Activated CD4-positive, alpha-beta memory T cell treated with anti-CD3 and anti-CD28 coated beads for 36 hours (primary cell): Measurements from ENCODE around the gene TMEM115. TPM values are rescaled to one million over a fixed set of nuclear protein-coding genes. Genes with fewer than 3 reads are reported as not detected.

Experiments
- CTCF ChIA-PET: fragments of 350-600 bp; sonication (Branson Sonifier 250); formaldehyde crosslinking; loops from one replicate; lab custom pipeline; 2021; ENCODE audit warnings: antibody characterized with exemption, inconsistent platforms; lab: Charles Lee
- POLR2A ChIA-PET: fragments of 350-600 bp; sonication (Branson Sonifier 250); formaldehyde crosslinking; loops from one replicate; lab custom pipeline; 2021; ENCODE audit warnings: antibody characterized with exemption; lab: Charles Lee
- DNase-seq: peaks from one replicate; pipeline ENCODE4 v3.0.0-alpha.2; 2020
- H3K27ac Mint-ChIP-seq: one replicate; pipeline ENCODE4 v1.8.0; 2021; ENCODE audit warnings: mixed read lengths
- H3K27me3 Mint-ChIP-seq: one replicate; pipeline ENCODE4 v1.8.0; 2021; ENCODE audit warnings: mixed read lengths
- H3K36me3 Mint-ChIP-seq: one replicate; pipeline ENCODE4 v1.8.0; 2021; ENCODE audit warnings: mixed read lengths
- H3K4me1 Mint-ChIP-seq: one replicate; pipeline ENCODE4 v1.8.0; 2021; ENCODE audit warnings: low read depth, mixed read lengths
- H3K4me3 Mint-ChIP-seq: one replicate; pipeline ENCODE4 v1.8.0; 2021; ENCODE audit warnings: mild to moderate bottlenecking, mixed read lengths
- H3K9me3 Mint-ChIP-seq: one replicate; pipeline ENCODE4 v1.8.0; 2021; ENCODE audit warnings: mixed read lengths
- intact Hi-C: fragments of 100-400 bp; cut with micrococcal nuclease; formaldehyde crosslinking; loops from one replicate; pipeline ENCODE4 v1.15.1; 2023
- total RNA-seq, 2 experiments: library from RNA; stranded (reverse); gene quantifications; one replicate each; pipeline ENCODE4 v1.2.3, GENCODE V29; 2021

The TMEM115 gene
- total RNA-seq, 2 experiments from 2014 or later, result 16.0 TPM

- H3K27me3 Mint-ChIP-seq, result no peaks in the 10 kb centered on the region
- peaks cover 39% of the 10 kb centered on the region for H3K4me1 Mint-ChIP-seq
- no peak for DNase-seq
- H3K27ac Mint-ChIP-seq, result peak overlapping the region; percentile 92
- intact Hi-C loops, result loop anchor here (5.0 kb wide), 1 partner anchor 263 kb away; no protein-coding TSS in a partner anchor
- POLR2A ChIA-PET, result interaction anchor here (0.7 to 6.5 kb wide), 8 partner anchors 9 to 1717 kb away, joined by 3 to 93 read pairs (median 12); partner anchors contain the start of genes CYB561D2, DUSP7, HEMK1 and HYAL3
- H3K4me3 Mint-ChIP-seq, result peak overlapping the region; percentile 97
- no peaks in the 10 kb centered on the region for H3K9me3 Mint-ChIP-seq
- H3K36me3 Mint-ChIP-seq, result peaks cover 36% of the 10 kb centered on the region
- CTCF ChIA-PET, result interaction anchor here (1.7 to 4.2 kb wide), 3 partner anchors 9 to 14 kb away, joined by 7 to 39 read pairs (median 16); partner anchors contain the start of genes CYB561D2 and NPRL2
These were observed 19.7 kb downstream of the TMEM115 start for GRCh38 chr3:50339485-50340146.

- ChIA-PET CTCF (interaction anchor here (0.6 to 4.2 kb wide), 5 partner anchors 10 to 233 kb away, joined by 3 to 39 read pairs (median 6); partner anchors contain the start of genes CYB561D2 and NPRL2), POLR2A (interaction anchor here (0.7 to 6.5 kb wide), 6 partner anchors 10 to 276 kb away, joined by 5 to 93 read pairs (median 16); partner anchors contain the start of genes CYB561D2, HEMK1, IFRD2 and NPRL2)
- Mint-ChIP-seq H3K27me3 (no peaks in the 10 kb centered on the region), H3K4me3 (peak overlapping the region; percentile 97), H3K9me3 (no peaks in the 10 kb centered on the region), H3K27ac (peak overlapping the region; percentile 92), H3K4me1 (peaks cover 45% of the 10 kb centered on the region), H3K36me3 (peaks cover 43% of the 10 kb centered on the region)
- no peak for DNase-seq
- intact Hi-C loops, result no loop called here
These were observed 20.4 kb downstream of the TMEM115 start for GRCh38 chr3:50338965-50339364.

GRCh38 chr3:50337175-50337861, 22.0 kb downstream of the TMEM115 start:
- peak overlapping the region; percentile 97 for H3K4me3 Mint-ChIP-seq
- H3K9me3 Mint-ChIP-seq, result no peaks in the 10 kb centered on the region
- no peaks in the 10 kb centered on the region for H3K27me3 Mint-ChIP-seq
- intact Hi-C loops, result loop anchor here (1.0 to 2.0 kb wide), 6 partner anchors 9 to 103 kb away; partner anchors contain the start of genes CYB561D2, HYAL3, NAA80 and NPRL2
- H3K4me1 Mint-ChIP-seq, result peaks cover 57% of the 10 kb centered on the region
- DNase-seq, result peak; percentile 99
- CTCF ChIA-PET, result interaction anchor here (0.6 to 4.2 kb wide), 10 partner anchors 9 to 247 kb away, joined by 3 to 39 read pairs (median 10); partner anchors contain the start of genes CYB561D2, HYAL2, HYAL3 and NAA80
- peak overlapping the region; percentile 92 for H3K27ac Mint-ChIP-seq
- POLR2A ChIA-PET, result interaction anchor here (0.6 to 6.5 kb wide), 25 partner anchors 9 to 614 kb away, joined by 3 to 93 read pairs (median 4); partner anchors contain the start of genes CYB561D2, GMPPB, GNAI2 and HEMK1
- H3K36me3 Mint-ChIP-seq, result peaks cover 46% of the 10 kb centered on the region

- Mint-ChIP-seq H3K4me3 (peak overlapping the region; percentile 97), H3K27ac (peak overlapping the region; percentile 92), H3K9me3 (no peaks in the 10 kb centered on the region), H3K4me1 (peaks cover 57% of the 10 kb centered on the region), H3K27me3 (no peaks in the 10 kb centered on the region), H3K36me3 (peaks cover 51% of the 10 kb centered on the region)
- ChIA-PET POLR2A (interaction anchor here (0.6 to 6.5 kb wide), 22 partner anchors 9 to 613 kb away, joined by 3 to 93 read pairs (median 4); partner anchors contain the start of genes CYB561D2, GMPPB, GNAI2 and HEMK1), CTCF (interaction anchor here (0.6 to 4.2 kb wide), 11 partner anchors 8 to 273 kb away, joined by 3 to 39 read pairs (median 12); partner anchors contain the start of genes CYB561D2, HYAL2, HYAL3 and NAA80)
- intact Hi-C loops, result loop anchor here (1.0 to 2.0 kb wide), 6 partner anchors 8 to 102 kb away; partner anchors contain the start of genes CYB561D2, HYAL3, NAA80 and NPRL2
- peak; percentile 75 for DNase-seq
These were observed 22.7 kb downstream of the TMEM115 start for GRCh38 chr3:50336452-50337174.

GRCh38 chr3:50334339-50335075, 24.8 kb downstream of the TMEM115 start:
- intact Hi-C loops, result no loop called here
- Mint-ChIP-seq H3K36me3 (peaks cover 54% of the 10 kb centered on the region), H3K4me3 (peak overlapping the region; percentile 52), H3K9me3 (no peaks in the 10 kb centered on the region), H3K4me1 (peaks cover 45% of the 10 kb centered on the region), H3K27ac (peak overlapping the region; percentile 81), H3K27me3 (no peaks in the 10 kb centered on the region)
- CTCF ChIA-PET, result interaction anchor here (0.9 to 2.4 kb wide), 3 partner anchors 10 to 15 kb away, joined by 3 to 16 read pairs (median 4); no protein-coding TSS in a partner anchor
- no peak for DNase-seq
- POLR2A ChIA-PET, result interaction anchor here (0.5 to 1.2 kb wide), 2 partner anchors 10 to 1884 kb away, joined by 3 read pairs; no protein-coding TSS in a partner anchor

GRCh38 chr3:50333744-50334328, 25.5 kb downstream of the TMEM115 start:
- Mint-ChIP-seq H3K4me3 (peak overlapping the region; percentile 52), H3K27me3 (no peaks in the 10 kb centered on the region), H3K9me3 (no peaks in the 10 kb centered on the region), H3K36me3 (peaks cover 49% of the 10 kb centered on the region), H3K27ac (peak overlapping the region; percentile 81), H3K4me1 (peaks cover 40% of the 10 kb centered on the region)
- CTCF ChIA-PET, result interaction anchor here (0.7 to 2.4 kb wide), 4 partner anchors 10 to 19 kb away, joined by 3 to 16 read pairs (median 4); no protein-coding TSS in a partner anchor
- intact Hi-C loops, result no loop called here
- POLR2A ChIA-PET, result interaction anchor here (1.1 to 1.2 kb wide), 2 partner anchors 10 to 12 kb away, joined by 3 read pairs; no protein-coding TSS in a partner anchor
- no peak for DNase-seq

- H3K4me1 Mint-ChIP-seq, result peaks cover 50% of the 10 kb centered on the region
- no peak overlapping the region for H3K4me3 Mint-ChIP-seq
- ChIA-PET POLR2A (no interaction called here), CTCF (interaction anchor here (0.6 to 1.6 kb wide), 3 partner anchors 10 to 67 kb away, joined by 3 to 6 read pairs (median 4); no protein-coding TSS in a partner anchor)
- no peaks in the 10 kb centered on the region for H3K9me3 Mint-ChIP-seq
- no peak for DNase-seq
- peaks cover 35% of the 10 kb centered on the region for H3K36me3 Mint-ChIP-seq
- intact Hi-C loops, result no loop called here
- H3K27ac Mint-ChIP-seq, result no peak overlapping the region
- no peaks in the 10 kb centered on the region for H3K27me3 Mint-ChIP-seq
These were observed 27.9 kb downstream of the TMEM115 start for GRCh38 chr3:50331364-50331907.

GRCh38 chr3:50330330-50330729, 29.0 kb downstream of the TMEM115 start:
- H3K36me3 Mint-ChIP-seq, result peaks cover 29% of the 10 kb centered on the region
- CTCF ChIA-PET, result no interaction called here
- peaks cover 42% of the 10 kb centered on the region for H3K4me1 Mint-ChIP-seq
- H3K4me3 Mint-ChIP-seq, result no peak overlapping the region
- POLR2A ChIA-PET, result interaction anchor here (0.7 kb wide), 1 partner anchor 84 kb away, joined by 3 read pairs; no protein-coding TSS in a partner anchor
- no peak for DNase-seq
- no peak overlapping the region for H3K27ac Mint-ChIP-seq
- no peaks in the 10 kb centered on the region for H3K27me3 Mint-ChIP-seq
- intact Hi-C loops, result no loop called here
- H3K9me3 Mint-ChIP-seq, result no peaks in the 10 kb centered on the region

- intact Hi-C loops, result loop anchor here (1.0 to 2.0 kb wide), 3 partner anchors 9 to 36 kb away; partner anchors contain the start of genes HYAL3, IFRD2 and NAA80
These were observed 31.2 kb downstream of the TMEM115 start, which contains the start of gene TUSC2 for GRCh38 chr3:50327943-50328691. Gene TUSC2, minus strand, starts transcription at chr3:50328223. Its CDS starts 124 bp downstream, at chr3:50328099.

More at GRCh38 chr3:50327943-50328691, 31.2 kb downstream of the TMEM115 start, which contains the start of gene TUSC2:
- Mint-ChIP-seq H3K36me3 (peaks cover 18% of the 10 kb centered on the region), H3K27me3 (no peaks in the 10 kb centered on the region), H3K4me1 (peaks cover 23% of the 10 kb centered on the region), H3K9me3 (no peaks in the 10 kb centered on the region), H3K27ac (peak within 1 kb of the TSS; percentile 64), H3K4me3 (peak within 1 kb of the TSS; percentile 89)
- POLR2A ChIA-PET, result interaction anchor here (1.0 to 2.6 kb wide), 7 partner anchors 9 to 36 kb away, joined by 3 to 36 read pairs (median 7); partner anchors contain the start of genes CYB561D2, HYAL3, IFRD2 and NAA80
- DNase-seq, result peak; percentile 98
- CTCF ChIA-PET, result interaction anchor here (0.6 to 4.9 kb wide), 8 partner anchors 9 to 102 kb away, joined by 3 to 30 read pairs (median 4); partner anchors contain the start of genes HYAL3, LSMEM2 and NAA80
